HG02623 (cell line): ENCODE data around the gene OXLD1.

Experiments used
- ATAC-seq: cut with Tn5 transposase; IDR thresholded peaks from one replicate; pipeline ENCODE4 v1.9.1; 2021; ENCODE audit warnings: moderate library complexity; ENCODE audit not compliant: unreplicated experiment

Gene OXLD1

DNA sequence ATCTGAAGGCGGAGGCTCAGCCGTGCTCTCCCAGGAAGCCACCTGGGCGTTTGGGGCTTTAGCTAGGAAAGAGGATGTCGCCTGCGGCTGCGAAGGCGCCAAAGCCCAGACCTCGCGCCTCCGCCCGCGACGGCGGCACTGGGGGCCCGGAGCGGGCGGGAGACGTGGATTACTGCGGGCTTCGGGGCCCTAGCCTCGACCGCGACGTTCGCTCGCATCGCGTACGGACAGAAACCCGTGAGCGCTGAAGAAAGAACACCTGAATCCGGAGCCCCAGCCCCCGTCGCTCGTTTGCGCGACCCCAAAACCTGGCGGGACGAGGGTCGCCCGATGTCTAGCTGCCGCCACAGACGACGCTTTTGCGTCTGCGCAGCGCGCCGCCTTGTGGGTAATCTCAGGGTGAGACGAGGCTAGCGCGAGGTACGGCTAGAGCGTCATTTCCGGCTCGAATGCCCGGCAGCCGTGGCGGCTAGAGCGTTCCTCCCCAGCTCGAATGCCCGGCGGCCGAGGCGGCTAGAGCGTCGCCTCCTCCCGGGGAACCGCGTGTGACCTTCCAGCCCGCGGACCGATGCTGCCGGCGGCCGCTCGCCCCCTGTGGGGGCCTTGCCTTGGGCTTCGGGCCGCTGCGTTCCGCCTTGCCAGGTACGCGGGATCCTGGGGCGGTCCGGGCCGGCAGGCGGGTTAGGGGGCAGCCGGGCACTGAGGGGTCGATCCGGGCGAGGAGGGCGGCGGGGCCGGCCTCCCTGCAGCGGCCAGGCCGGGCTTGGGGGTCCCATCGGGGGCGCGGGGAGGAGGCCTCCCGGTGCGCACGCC is 36.7 kb upstream of the OXLD1 start, which contains the start of gene MRPL12:
TSS of gene MRPL12 (plus strand) at position 434 of the 813 bp plus-strand sequence. CDS start at position 569, 135 bp downstream.
- peak; percentile 81 for ATAC-seq

GRCh38 chr17:81701288-81702071 is 35.1 kb upstream of the OXLD1 start:
- ATAC-seq: no peak

DNA sequence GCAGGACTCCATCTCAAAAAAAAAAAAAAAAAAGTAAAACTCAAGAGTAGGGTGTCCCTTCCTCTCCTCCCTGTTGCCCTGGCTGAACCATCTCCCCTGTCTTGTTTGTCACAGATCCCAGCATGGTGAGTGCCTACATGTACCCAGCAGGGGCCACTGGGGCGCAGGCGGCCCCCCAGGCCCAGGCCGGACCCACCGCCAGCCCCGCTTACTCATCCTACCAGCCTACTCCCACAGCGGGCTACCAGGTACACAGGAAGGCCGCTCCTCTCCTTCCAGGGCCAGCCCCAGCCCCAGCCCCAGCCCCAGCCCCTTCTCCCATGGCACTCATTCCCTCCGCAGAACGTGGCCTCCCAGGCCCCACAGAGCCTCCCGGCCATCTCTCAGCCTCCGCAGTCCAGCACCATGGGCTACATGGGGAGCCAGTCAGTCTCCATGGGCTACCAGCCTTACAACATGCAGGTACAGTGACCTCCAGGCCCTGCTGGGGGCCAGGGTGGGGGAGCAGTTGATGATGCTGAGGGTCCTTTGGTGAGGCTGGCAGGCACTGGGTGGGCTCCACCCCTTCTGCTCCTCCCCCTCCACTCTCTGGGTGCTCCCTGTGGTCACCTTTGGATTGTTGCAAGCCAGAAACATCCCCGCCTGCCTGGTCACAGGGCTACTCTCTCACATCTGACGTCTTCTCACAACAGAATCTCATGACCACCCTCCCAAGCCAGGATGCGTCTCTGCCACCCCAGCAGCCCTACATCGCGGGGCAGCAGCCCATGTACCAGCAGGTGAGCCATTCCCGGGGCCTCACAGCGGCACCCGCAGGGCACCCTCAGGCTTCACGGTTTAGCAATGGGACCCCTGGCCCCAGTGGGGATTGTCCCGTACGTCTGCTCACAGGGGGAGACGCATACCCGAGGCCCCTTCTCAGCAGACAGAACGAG is 34.2 kb upstream of the OXLD1 start:
- ATAC-seq: no peak

- no peak for ATAC-seq
Measured at GRCh38 chr17:81697261-81698044, 31.0 kb upstream of the OXLD1 start.

DNA sequence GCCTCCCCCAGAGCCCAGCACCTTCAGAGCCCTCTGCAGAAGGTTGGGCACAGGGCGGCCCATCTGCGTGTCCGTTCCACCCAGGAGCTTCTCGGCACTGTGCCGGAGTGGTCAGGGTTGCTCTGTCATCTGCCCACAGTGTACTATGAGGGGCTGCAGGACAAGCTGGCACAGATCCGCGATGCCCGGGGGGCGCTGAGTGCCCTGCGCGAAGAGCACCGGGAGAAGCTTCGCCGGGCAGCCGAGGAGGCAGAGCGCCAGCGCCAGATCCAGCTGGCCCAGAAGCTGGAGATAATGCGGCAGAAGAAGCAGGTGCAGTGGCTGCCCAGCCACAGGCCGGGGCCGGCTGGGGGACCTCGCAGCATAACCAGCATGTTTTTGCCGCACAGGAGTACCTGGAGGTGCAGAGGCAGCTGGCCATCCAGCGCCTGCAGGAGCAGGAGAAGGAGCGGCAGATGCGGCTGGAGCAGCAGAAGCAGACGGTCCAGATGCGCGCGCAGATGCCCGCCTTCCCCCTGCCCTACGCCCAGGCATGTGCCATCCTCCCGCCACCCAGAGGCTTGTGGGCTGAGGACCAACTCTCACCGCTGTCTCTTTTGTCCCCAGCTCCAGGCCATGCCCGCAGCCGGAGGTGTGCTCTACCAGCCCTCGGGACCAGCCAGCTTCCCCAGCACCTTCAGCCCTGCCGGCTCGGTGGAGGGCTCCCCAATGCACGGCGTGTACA is 30.0 kb upstream of the OXLD1 start:
- ATAC-seq: no peak

GRCh38 chr17:81695801-81696200 is 29.4 kb upstream of the OXLD1 start:
- no peak for ATAC-seq

DNA sequence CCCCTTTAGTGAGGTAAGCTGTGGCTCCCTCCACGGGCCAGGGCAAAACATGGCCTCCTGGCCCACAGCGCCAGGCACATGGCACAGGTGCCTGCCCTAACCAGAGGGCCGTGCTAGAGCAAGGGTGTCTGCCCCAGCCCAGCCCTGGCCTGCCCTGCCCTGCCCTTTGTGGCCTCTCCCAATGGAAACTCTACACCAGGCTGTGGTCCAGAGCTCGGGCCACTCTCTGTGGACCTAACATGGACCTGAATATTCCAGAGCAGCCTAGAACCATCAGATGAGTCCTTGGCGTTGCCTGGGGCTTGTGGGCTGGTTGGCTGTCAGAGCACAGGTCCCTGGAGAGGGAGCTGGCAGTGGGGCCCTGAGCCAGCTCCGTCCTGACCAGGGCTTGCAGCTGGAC is 28.8 kb upstream of the OXLD1 start:
- ATAC-seq: no peak

DNA sequence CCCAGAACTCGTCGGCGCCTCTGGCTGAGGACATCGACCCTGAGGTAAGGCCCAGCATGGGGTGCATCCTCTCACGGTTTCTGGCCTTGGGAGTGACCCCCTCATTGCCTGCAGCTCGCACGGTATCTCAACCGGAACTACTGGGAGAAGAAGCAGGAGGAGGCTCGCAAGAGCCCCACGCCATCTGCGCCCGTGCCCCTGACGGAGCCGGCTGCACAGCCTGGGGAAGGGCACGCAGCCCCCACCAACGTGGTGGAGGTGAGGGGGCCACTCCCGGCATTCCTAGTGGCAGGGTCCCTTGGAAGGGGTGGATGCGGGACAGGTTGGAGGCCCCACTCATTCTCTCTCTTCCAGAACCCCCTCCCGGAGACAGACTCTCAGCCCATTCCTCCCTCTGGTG is 28.4 kb upstream of the OXLD1 start:
- ATAC-seq: no peak

- ATAC-seq: no peak
Measured at GRCh38 chr17:81693509-81694210, 27.3 kb upstream of the OXLD1 start.

GRCh38 chr17:81691608-81692007 is 25.2 kb upstream of the OXLD1 start:
- ATAC-seq: no peak

DNA sequence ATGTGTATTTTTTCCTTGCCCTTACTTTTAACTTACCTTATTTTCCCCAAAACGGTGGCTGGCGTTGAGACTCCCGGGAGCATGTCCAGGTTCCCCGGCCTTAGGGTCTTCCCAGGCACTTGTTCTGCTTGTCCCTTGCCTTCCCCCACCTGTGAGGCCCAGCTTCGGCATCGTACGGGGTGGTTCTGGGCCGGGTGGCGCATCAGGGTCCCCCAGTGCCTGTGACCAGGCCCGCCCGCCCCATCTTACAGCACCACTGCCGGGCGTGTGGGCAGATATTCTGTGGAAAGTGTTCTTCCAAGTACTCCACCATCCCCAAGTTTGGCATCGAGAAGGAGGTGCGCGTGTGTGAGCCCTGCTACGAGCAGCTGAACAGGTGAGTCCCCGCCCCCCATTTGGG is 24.8 kb upstream of the OXLD1 start:
- no peak for ATAC-seq

DNA sequence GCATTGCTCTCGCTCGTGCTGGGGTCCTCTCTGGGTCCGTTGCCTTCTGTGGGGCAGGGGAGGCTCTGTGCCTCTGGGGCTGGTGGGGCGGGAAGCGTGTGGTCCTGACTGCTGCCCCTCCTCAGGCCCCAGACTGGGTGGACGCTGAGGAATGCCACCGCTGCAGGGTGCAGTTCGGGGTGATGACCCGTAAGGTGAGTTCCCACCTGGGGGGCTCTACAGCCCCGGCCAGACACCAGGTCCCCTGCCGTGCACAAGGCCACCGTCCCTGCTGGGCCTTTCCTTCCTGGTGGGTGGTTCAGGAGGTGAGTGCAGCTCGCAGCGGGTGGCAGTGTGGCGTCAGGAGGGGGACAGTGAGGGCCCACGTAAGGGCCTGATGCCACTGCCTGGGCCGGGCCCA is 24.1 kb upstream of the OXLD1 start:
- ATAC-seq: no peak

DNA sequence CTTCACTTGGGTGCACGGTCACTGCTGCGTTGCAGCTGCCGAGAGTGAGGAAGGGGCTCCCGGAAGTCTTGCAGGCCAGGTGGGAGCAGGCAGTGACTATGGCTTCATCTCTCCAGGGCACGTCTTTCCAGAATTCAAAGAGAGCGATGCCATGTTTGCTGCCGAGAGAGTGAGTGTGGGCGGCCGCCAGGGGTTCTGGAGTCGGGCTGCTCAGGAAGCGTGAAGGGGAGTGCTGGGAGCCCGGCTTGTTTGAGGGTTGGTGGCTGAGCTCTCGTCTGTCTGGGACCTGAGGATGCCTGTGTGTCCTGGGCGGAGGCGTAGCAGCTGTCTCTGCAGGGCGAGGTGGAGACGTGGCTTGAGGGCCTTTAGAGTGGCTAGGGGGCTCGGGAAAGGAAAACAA is 23.7 kb upstream of the OXLD1 start:
- ATAC-seq: no peak

DNA sequence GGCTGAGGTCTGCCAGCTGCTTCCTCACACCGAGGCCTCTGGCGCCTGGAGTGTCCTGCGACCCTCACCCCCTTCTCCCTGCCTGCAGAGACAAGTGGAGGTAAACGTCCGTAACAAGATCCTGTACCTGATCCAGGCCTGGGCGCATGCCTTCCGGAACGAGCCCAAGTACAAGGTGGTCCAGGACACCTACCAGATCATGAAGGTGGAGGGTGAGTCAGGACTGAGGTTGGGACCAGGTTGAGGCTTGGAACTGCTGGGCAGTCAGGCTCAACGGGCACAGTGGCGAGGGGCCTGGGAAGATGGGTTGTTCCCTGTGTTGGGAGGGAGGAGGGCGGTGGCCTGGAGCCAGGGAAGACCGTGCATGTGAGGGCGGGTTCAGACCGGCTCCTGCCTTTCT is 22.2 kb upstream of the OXLD1 start:
- no peak for ATAC-seq

DNA sequence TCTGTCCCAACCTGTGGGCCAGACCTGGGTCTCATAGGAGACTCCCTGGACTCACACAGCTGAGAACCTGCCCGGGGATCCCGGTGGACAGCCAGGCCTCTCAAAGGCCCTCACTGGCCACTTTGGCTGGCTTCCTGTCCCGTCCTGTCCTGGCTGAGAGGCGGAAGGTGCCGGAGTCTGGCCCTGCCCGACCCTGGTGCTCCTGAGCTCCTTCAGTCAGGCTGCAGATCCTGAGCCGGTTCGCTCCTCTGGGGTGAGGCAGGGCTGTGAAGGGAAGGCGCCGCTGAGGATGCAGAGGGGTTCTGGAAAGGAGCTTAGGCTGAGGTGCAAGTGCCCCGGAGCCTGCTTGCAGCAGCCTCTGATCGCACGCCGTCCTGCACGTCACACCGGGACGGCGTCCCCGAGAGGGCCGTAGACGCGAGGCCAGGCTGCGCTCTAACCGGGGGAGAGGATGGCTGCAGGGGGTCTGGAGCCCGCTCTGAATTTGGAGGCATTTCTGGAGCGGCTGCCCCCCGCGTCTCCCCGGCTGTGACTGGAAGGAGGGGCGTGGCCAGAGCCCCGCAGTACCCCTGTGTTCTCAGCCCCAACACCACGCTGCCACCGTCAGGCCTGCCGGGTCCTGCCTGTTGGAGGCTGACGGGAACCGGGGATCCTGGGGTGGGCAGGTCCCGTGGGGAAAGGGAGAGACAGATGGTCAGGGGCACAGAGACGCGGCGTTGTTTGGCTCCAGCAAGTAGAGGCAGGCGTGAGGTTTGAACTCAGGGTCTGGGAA is 21.6 kb upstream of the OXLD1 start:
- ATAC-seq: no peak

- no peak for ATAC-seq
Measured at GRCh38 chr17:81686614-81687013, 20.2 kb upstream of the OXLD1 start.

- no peak for ATAC-seq
Measured at GRCh38 chr17:81685108-81685507, 18.7 kb upstream of the OXLD1 start.

DNA sequence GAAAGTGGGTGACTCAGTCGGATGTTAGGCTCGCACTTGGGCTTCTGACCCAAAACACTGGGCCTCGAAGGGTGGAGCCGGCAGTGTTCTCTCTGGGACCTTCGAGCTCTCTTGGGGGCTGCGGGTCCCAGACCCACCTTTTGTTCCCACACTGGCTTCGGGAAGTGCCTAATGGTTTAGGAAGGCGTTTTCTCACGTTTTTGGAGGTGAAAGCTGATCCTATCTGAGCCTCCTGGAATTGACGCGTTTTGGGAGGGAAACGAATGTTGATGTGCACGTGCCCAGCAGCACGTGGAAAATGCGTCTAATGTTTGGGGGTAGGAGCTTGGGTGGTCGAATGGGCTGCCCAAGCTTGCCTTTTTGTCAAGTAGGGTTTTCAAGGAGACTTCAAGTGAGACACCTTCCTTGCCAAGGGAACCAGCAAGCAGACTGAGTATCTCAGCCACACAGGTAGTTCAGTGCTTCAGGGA is 18.1 kb upstream of the OXLD1 start:
- no peak for ATAC-seq
